Stimulated activated CD4-positive, alpha-beta T cell treated with anti-CD3 and anti-CD28 coated beads, Interleukin-1b, Interleukin-23, amount 100 ng/mL, for 1 hour (primary cell): ENCODE results near the gene NECTIN1.

ENCODE experiments used
- DNase-seq, 2 donors: peaks; one replicate each; pipeline ENCODE4 v3.0.0-alpha.2; 2020; ENCODE audit warnings: low read depth in 2 of 2

The NECTIN1 gene

GRCh38 chr11:119640541-119640940 lies 88.5 kb downstream of the NECTIN1 start:
- no peak for DNase-seq

DNA sequence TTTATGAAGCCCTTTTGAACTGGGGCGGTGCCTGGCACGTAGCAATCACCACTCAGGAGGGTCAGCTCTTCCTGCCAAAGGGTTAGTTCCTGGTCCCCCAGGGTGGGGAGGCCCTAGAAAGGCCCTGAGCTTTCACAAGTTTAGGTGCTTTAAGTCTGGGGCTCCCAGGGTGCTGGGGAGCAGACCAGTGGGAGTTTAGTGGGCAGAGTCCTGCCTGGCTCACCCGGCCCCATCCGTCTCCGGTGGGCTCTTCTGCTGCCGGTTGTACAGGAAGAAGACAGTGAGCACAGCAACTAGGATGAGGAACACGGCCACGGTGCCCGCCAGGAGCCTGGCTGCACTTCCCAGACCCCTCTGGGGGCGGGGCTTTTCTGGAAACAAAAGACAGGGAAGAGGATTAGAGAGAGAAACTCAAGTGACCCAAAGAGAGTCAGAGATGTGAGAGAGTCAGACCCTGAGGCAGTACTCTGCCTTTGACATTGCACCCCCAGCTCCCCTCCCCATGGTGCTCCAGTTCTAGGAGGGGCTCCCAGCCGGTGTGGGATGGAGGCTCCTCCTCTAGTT lies 89.3 kb downstream of the NECTIN1 start:
- DNase-seq, result no peak

- DNase-seq, result no peak
Measured at GRCh38 chr11:119638851-119639250, 90.1 kb downstream of the NECTIN1 start.

- DNase-seq, result no peak
Measured at GRCh38 chr11:119637481-119637880, 91.5 kb downstream of the NECTIN1 start.

- no peak for DNase-seq
Measured at GRCh38 chr11:119635776-119636175, 93.2 kb downstream of the NECTIN1 start.

DNA sequence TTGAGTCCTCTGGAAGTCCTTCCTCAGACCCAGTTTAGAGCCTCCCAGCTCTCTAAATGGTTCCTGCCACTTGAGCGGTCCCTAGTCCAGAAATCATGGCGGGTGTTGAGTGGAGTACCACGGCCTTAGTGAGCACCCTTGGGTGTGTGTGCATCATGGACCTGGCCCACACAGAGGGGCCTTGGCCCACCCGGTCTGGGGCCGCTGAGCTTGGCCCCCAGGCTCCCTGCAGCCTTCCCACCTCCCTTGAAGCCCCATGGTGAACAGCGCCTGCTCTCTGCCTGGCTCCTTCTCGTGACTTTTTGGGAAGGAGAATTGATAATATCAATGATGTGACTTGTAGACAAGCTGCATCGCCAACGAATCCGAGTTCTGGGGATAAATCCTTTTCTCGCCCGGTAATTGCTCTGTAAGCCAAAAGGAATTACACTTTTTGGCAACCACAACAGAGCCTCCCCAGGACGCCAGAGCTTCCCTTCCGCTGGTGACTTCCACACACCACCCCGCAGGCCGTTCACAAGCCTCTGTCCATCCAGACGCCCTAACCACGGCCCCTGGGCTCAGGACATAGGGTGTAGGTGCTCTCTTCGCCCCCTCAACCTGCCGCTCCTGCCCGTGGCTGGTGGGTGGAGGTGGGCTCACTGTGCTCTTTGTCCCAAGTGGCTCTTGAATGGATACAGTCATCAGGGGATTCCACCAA lies 93.8 kb downstream of the NECTIN1 start:
- DNase-seq, result no peak

DNA sequence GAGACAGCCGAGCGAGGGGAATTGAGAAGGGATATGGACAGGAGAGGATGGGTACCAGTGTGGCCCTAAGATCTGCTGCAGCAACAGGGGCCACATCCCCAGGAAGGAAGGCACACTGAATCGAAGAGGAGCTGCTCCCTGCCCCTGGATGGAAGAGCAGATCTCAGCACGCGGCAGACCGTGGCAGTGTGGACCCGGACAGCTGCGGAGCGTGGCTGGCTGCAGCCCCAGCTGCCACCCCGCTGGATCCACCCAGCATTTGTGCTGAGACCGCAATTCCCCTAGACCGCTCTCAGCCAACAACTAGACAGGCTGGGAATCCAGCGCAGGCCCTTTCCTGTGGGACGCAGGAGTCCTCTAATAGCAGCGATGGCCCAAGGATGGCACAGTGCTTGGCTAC lies 94.7 kb downstream of the NECTIN1 start:
- DNase-seq, result no peak

DNA sequence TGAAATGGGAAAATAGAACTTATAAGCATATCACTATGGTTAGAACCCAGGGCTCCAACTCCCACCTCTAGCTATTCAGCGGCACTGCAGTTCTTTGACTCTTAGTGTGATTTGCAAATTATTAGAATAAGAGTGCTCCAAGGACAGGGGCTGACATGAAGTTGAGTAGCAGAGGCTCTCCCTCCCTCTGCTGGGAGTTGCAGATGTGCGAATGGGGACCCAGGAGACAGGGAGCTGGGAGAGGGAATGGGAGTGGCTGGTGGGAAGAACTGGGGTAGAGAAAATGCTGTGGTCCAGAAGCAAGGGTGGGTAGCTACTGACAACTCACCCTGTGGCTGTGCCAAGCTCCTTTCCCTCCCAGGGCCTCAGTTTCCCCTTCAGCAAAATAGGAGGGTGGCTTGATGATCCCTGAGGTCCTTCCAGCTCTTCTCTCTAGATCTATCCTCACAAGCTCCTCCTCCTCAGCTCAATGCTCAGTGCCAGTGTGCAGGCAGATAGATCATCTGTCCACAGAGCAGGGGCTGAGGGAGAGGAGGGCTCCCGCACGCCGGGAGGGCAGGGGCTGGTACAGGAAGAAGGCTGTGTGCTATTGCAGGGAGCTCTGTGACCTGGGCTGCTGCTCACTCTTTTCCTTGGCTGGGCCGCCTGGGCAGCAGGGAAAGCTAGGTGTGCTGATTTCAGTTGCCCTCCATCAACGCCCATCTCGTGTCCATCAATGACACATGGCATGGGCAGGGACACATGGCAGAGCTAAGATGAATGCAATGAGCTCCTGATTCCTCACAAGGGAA lies 99.0 kb downstream of the NECTIN1 start:
- DNase-seq, result no peak

GRCh38 chr11:119629085-119629484 lies 99.9 kb downstream of the NECTIN1 start:
- no peak for DNase-seq

- DNase-seq, result no peak
Measured at GRCh38 chr11:119627286-119627685, 101.7 kb downstream of the NECTIN1 start.

GRCh38 chr11:119626871-119627270 lies 102.1 kb downstream of the NECTIN1 start:
- DNase-seq, result no peak

- no peak for DNase-seq
Measured at GRCh38 chr11:119626197-119626841, 102.7 kb downstream of the NECTIN1 start.

DNA sequence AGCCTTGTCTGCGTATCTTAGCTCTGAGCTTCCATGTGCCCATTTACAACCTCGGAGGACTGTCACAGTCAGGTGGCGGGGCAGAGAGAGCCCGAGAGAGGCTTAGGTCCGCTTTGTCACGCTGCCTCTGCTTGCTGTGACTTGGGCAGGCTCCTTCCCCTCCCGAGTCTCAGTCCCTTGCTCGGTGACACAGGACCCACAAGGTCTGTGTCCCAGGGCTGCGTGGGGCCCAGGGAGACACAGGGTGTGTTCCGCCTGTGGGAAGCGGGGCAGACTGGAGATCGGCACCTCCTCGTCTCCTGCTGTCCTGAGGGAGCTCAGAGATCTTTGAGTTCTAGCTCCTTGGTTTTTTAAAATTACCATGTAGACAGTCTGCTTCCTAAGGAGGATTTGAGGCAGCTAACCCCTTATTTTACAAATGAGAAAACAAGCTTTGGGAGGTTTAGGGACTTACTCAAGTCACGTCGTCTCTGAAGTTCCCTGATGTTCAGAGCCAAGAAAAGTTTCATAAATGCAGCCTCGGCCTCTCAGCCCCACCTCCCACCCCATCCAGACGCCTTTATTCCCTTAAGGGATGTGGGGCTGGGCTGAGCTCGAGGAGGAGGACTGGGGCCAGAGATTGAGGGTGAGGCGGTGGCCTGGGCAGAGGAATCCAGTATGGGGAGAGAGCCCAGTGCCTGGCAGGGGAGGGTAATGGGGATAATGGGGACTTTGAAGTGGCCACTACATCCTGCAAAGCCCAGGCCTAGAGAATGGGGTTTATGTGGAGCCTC lies 103.6 kb downstream of the NECTIN1 start:
- DNase-seq, result no peak

- DNase-seq, result no peak
Measured at GRCh38 chr11:119624629-119625028, 104.4 kb downstream of the NECTIN1 start.

- no peak for DNase-seq
Measured at GRCh38 chr11:119624102-119624615, 104.8 kb downstream of the NECTIN1 start.

GRCh38 chr11:119623682-119624081 lies 105.3 kb downstream of the NECTIN1 start:
- DNase-seq, result no peak

- no peak for DNase-seq
Measured at GRCh38 chr11:119622454-119623143, 106.4 kb downstream of the NECTIN1 start.

GRCh38 chr11:119619665-119620064 lies 109.3 kb downstream of the NECTIN1 start:
- DNase-seq, result no peak

DNA sequence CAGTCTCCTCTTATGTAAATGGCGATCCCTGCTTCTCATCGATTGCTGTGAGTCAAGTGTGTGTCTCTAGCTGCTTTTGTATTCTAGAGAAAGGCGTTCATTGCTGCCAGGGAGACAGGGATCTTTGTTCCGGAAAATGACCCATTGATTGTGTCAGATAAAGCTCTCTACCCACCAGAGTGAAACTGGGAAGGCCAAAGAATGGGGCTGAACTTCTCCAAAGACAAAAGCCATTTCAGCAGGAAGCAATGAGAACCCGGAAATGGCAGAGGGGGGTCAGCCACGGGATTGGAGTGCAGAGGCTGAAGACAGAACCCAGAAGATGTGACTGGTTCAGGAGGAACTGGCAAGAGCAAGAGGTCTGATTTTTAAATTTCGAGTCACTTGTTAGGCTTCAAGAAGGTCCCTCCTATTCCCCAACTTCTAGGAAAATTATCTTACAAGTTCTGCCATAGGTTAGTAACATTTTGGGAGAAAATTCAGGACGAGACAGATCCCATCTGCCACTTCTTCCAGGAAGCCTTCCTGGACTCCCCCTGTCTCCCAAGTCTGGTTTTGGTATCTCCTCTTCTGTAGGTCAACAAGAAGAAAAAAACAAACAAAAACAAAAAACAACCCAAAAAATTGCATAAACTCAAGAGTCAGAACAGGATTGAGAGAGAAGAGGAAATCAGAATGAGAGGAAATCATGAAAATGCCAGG lies 110.6 kb downstream of the NECTIN1 start:
- DNase-seq, result no peak

DNA sequence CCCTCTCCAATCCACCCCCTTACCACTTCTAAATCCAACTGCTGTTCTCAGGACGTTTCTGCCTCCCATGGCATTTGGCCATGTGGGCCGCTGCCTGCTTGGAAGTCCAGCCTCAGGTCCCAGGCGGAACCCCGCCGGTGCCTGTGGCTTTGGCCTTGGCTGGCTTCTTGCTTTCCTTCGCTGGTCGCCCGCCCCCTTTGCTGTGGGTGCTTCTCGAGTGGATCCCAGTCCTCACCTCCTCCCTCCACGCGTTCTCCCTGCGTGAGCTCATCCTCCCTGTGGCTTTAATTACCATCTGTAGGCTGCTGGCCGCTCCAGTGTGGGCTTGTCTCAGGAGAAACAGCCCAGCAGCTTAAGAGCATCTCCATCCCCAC lies 111.7 kb downstream of the NECTIN1 start:
- DNase-seq, result no peak
